Lung (tissue), 12 donors: ENCODE data around the gene ULK4. TPM values are rescaled to one million over a fixed set of nuclear protein-coding genes. Genes with fewer than 3 reads are reported as not detected.
"Not testable (repeated sequence)": the region's sequence is repeated elsewhere in the genome, so short reads cannot be mapped to it uniquely, and the experiment has no call there.

ENCODE experiments used
- ATAC-seq: fragments of 200-7000 bp; cut with Tn5 transposase; one replicate; pipeline ENCODE4 v1.9.1; 2020; ENCODE audit warnings: moderate number of reproducible peaks; ENCODE audit not compliant: insufficient read depth, low FRiP score
- DNase-seq, 3 donors: peaks; one replicate each; pipeline ENCODE4 v3.0.0-alpha.2; 2013 to 2017
- H3K27ac ChIP-seq, 2 donors: one replicate each; pipeline ENCODE4 v1.5.1; 2013; ENCODE audit warnings: mild to moderate bottlenecking in 2 of 2, moderate library complexity in 2 of 2, control low read depth in 1 of 2, inconsistent platforms in 1 of 2, low read depth in 1 of 2, low read length in 1 of 2
- H3K27me3 ChIP-seq, 3 donors: one replicate each; pipeline ENCODE4 v1.5.1; 2013; ENCODE audit warnings: low read length in 2 of 3; ENCODE audit not compliant: control insufficient read depth in 3 of 3, insufficient read depth in 3 of 3
- H3K36me3 ChIP-seq, 4 donors: one replicate each; pipeline ENCODE4 v1.5.1; 2013; ENCODE audit warnings: low read length in 4 of 4, mild to moderate bottlenecking in 1 of 4, moderate library complexity in 1 of 4; ENCODE audit not compliant: control insufficient read depth in 4 of 4, insufficient read depth in 4 of 4
- H3K4me1 ChIP-seq, 5 donors: one replicate each; pipeline ENCODE4 v1.5.1; 2013; ENCODE audit warnings: low read length in 5 of 5, mild to moderate bottlenecking in 2 of 5, moderate library complexity in 1 of 5; ENCODE audit not compliant: control insufficient read depth in 5 of 5, insufficient read depth in 5 of 5
- H3K4me3 ChIP-seq: one replicate; pipeline ENCODE4 v1.5.1; 2013; ENCODE audit warnings: mild to moderate bottlenecking, control low read depth, moderate library complexity
- H3K9ac ChIP-seq, 2 donors: one replicate each; pipeline ENCODE4 v1.5.1; 2013; ENCODE audit warnings: low read length in 2 of 2, control low read depth in 1 of 2; ENCODE audit not compliant: insufficient read depth in 1 of 2
- H3K9me3 ChIP-seq, 4 donors: one replicate each; pipeline ENCODE4 v1.5.1; 2013; ENCODE audit warnings: low read length in 3 of 4, mild to moderate bottlenecking in 1 of 4, moderate library complexity in 1 of 4; ENCODE audit not compliant: control insufficient read depth in 4 of 4, insufficient read depth in 3 of 4
- WGBS, 2 donors: extraction: QIAGEN DNeasy Blood & Tissue Kit; methylation state at CpG; one replicate each; pipeline ENCODE4 v1.1.7; 2013; 5-methylcytosine and 5-hydroxymethylcytosine counted together
- polyA plus RNA-seq, 2 donors: library from polyadenylated mRNA; stranded (reverse); fragments of 200-250 nt; gene quantifications; one replicate each; pipeline ENCODE4 v1.2.1, GENCODE V29; 2013
- total RNA-seq, 2 donors: library from RNA; depleted of rRNA in 1 of 2; stranded (reverse); fragments of >200 nt in 1 of 2; gene quantifications; one replicate each; pipeline ENCODE4 v1.2.1, GENCODE V29; 2014 to 2021
- TF ChIP-seq, protein P1 (sequence below): IDR thresholded peaks from 2 replicates; pipeline ENCODE4 v1.5.1; 2012; ENCODE audit warnings: mild to moderate bottlenecking; ENCODE audit errors: control extremely low read depth, extremely low read depth
- donor health status: control.
- donor health status: control.
- donor health status: Bipolar disorder and iron deficiency.
- donor health status: healthy.
- donor health status: DM: yes; HTN: yes; CAD: no.

ULK4 gene
- total and polyA plus RNA-seq, 4 donors = 2.8 to 56.0 (median 12.6) TPM

DNA sequence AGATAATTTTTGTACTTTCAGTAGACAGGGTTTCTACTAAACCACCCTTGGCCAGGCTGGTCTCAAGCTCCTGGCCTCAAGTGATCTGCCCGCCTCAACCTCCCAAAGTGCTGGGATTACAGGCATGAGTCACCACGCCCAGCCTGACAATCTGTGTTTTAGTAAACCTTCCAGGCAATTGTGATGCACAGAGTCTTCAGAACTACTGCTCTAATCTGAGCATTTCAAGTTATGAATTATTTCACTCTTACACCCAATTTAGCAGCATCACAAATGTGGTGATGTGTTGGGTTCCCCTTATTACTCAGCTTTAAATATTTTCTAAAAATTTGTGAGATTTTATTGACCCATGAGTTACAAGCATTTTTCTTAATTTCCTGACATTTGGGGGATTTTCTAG lies 94.4 kb downstream of the ULK4 start:
- 93 to 95% methylated on average over 2 of the region's 2 CpGs for WGBS, 2 donors
- TF ChIP-seq, protein P1, sequence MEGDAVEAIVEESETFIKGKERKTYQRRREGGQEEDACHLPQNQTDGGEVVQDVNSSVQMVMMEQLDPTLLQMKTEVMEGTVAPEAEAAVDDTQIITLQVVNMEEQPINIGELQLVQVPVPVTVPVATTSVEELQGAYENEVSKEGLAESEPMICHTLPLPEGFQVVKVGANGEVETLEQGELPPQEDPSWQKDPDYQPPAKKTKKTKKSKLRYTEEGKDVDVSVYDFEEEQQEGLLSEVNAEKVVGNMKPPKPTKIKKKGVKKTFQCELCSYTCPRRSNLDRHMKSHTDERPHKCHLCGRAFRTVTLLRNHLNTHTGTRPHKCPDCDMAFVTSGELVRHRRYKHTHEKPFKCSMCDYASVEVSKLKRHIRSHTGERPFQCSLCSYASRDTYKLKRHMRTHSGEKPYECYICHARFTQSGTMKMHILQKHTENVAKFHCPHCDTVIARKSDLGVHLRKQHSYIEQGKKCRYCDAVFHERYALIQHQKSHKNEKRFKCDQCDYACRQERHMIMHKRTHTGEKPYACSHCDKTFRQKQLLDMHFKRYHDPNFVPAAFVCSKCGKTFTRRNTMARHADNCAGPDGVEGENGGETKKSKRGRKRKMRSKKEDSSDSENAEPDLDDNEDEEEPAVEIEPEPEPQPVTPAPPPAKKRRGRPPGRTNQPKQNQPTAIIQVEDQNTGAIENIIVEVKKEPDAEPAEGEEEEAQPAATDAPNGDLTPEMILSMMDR = no peak
- Histone ChIP-seq H3K27ac (no peak overlapping the region), H3K9me3 (peaks cover 0 to 2% (median under 1%) of the 10 kb centered on the region in 4 donors), H3K36me3 (no peaks in the 10 kb centered on the region), H3K9ac (no peak overlapping the region), H3K4me3 (no peak overlapping the region), H3K4me1 (no peaks in the 10 kb centered on the region), H3K27me3 (no peaks in the 10 kb centered on the region)
- DNase-seq (no peak), ATAC-seq (no peak)

DNA sequence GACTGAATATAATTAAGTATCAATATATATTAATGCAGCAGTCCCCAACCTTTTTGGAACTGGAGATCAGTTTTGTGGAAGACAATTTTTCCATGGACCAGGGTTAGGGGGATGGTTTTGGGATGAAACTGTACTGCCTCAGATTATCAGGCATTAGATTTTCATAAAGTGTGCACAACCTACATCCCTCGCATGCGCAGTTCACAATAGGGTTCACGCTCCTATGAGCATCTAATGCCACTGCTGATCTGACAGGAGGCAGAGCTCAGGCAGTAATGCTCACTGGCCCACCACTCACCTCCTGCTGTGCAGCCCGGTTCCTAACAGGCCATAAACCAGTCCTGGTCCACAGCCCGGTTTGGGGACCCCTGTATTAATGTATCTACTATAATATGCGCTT lies 95.6 kb downstream of the ULK4 start:
- Histone ChIP-seq H3K27me3 (no peaks in the 10 kb centered on the region), H3K27ac (no peak overlapping the region), H3K9me3 (peaks cover 0 to 2% (median 1%) of the 10 kb centered on the region in 4 donors), H3K9ac (no peak overlapping the region), H3K36me3 (no peaks in the 10 kb centered on the region), H3K4me3 (no peak overlapping the region), H3K4me1 (no peaks in the 10 kb centered on the region)
- DNase-seq = no peak
- ATAC-seq = no peak
- 96 to 97% methylated on average over 6 of the region's 6 CpGs for WGBS, 2 donors
- TF ChIP-seq, protein P1 = no peak

DNA sequence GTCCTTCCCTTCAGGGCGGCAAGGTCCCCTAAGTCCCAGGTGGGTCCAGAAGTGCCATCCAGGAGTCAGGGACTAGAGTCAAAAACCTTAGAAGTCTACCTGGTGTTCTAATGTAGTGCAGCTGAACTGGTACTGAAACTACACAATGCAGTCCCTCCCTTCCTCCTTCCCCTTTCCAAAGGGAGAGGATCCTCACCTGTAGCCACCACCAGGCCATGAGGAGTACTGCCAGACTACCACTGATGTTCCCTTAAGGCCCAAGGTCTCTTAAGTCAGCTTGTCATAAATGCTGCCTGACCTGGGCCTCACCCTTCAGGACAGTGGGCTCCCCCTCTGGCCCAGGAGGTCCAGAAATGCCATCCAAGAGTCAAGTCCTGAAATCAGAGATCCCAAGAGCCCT lies 98.9 kb downstream of the ULK4 start:
- Histone ChIP-seq H3K36me3 (no peaks in the 10 kb centered on the region), H3K9me3 (peaks cover 0 to 2% (median under 1%) of the 10 kb centered on the region in 4 donors), H3K27me3 (no peaks in the 10 kb centered on the region), H3K4me1 (no peaks in the 10 kb centered on the region), H3K27ac (no peak overlapping the region), H3K9ac (no peak overlapping the region), H3K4me3 (no peak overlapping the region)
- WGBS, 2 donors = 96 to 100% methylated on average over 1 of the region's 1 CpG
- DNase-seq (no peak), ATAC-seq (no peak)
- TF ChIP-seq, protein P1 = no peak

DNA sequence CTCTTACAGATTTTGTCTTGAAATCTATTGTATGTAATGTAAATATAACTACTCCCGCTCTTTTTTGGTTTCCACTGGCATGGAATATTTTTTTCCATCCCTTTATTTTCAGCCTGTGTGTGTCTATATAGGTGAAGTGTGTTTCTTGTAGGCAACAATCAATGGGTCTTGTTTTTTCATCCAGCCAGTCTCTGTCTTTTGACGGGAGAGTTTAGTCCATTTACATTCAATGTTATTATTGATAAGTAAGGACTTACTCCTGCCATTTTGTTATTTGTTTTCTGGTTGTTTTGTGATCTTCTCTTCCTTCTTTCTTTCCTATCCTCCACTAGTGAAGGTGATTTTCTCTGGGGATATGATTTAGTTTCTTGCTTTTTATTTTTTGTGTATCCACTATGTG lies 101.4 kb downstream of the ULK4 start:
- H3K27ac ChIP-seq, H3K27me3 ChIP-seq, DNase-seq, H3K9ac ChIP-seq, H3K9me3 ChIP-seq, H3K36me3 ChIP-seq, H3K4me1 ChIP-seq, H3K4me3 ChIP-seq, ATAC-seq: not testable (repeated sequence)
- WGBS, 2 donors = 95 to 98% methylated on average over 2 of the region's 2 CpGs
